ENCODE data around the gene KRTAP12-3.

GRCh38 chr21:44706706-44707581, 49.2 kb downstream of the KRTAP12-3 start:
- TF ChIP-seq CTCF (IDR thresholded peaks at IDR 0.05) (no peak), POLR2AphosphoS5 (IDR thresholded peaks at IDR 0.05) (no peak)

Data from breast epithelium (tissue), 3 donors.